ENCODE results near the gene MUS81. TPM values are rescaled to one million over a fixed set of nuclear protein-coding genes. Genes with fewer than 3 reads are reported as not detected.

Gene MUS81
- total and polyA plus RNA-seq, 2 of the 13 experiments (the other 11 are each of a cell fraction or from before 2014, with no cell fraction given) = 25.6 to 30.2 TPM

GRCh38 chr11:65888163-65888814, 28.1 kb downstream of the MUS81 start, which contains the start of gene FIBP (continued):
- TF ChIP-seq FOXA1 (IDR thresholded peaks at IDR 0.05) = no peak
- peak; percentile 8; the same call in 1 of the 2 replicates for TF ChIP-seq FOXA1 (CRISPR knock-in tag; IDR thresholded peaks at IDR 0.05)
- TF ChIP-seq ZFP37 (CRISPR knock-in tag; IDR thresholded peaks at IDR 0.05; ENCODE audit: borderline replicate concordance) = no peak
- no peak for TF ChIP-seq ZBTB44 (CRISPR knock-in tag; IDR thresholded peaks at IDR 0.05)
- TF ChIP-seq TBP (CRISPR knock-in tag; IDR thresholded peaks at IDR 0.05) = no peak
- no peak for TF ChIP-seq JDP2 (CRISPR knock-in tag; IDR thresholded peaks at IDR 0.05; ENCODE audit: borderline replicate concordance)
- TF ChIP-seq ZNF781 (CRISPR knock-in tag; IDR thresholded peaks at IDR 0.05; ENCODE audit: borderline replicate concordance, not compliant biosample characterization) = peak; percentile 30
- no peak for TF ChIP-seq ARNT2 (CRISPR knock-in tag; IDR thresholded peaks at IDR 0.05; ENCODE audit: low read depth)
- no peak for TF ChIP-seq PHF5A (CRISPR knock-in tag; IDR thresholded peaks at IDR 0.05; ENCODE audit: low read depth, unreplicated experiment)
- TF ChIP-seq HMGA1 (CRISPR knock-in tag; conservative IDR thresholded peaks at IDR 0.05) = no peak
- TF ChIP-seq ZNF672 (CRISPR knock-in tag; IDR thresholded peaks at IDR 0.05) = no peak
- TF ChIP-seq ZNF546 (CRISPR knock-in tag; conservative IDR thresholded peaks at IDR 0.05) = 0 out of 2 replicates have a peak, but pooled peaks have one; percentile 32
- TF ChIP-seq ERF (CRISPR knock-in tag; IDR thresholded peaks at IDR 0.05) = peak; percentile 69
- TF ChIP-seq KAT2B (IDR thresholded peaks at IDR 0.05; ENCODE audit: borderline replicate concordance, low read depth, low read length) = no peak
- peak; percentile 57 for TF ChIP-seq SALL2 (CRISPR knock-in tag; IDR thresholded peaks at IDR 0.05)
- TF ChIP-seq KDM1A (CRISPR knock-in tag; IDR thresholded peaks at IDR 0.05) = no peak
- 0 out of 2 replicates have a peak, but pooled peaks have one; percentile 25 for TF ChIP-seq ZNF740 (CRISPR knock-in tag; IDR thresholded peaks at IDR 0.05)
- TF ChIP-seq ZBTB2 (CRISPR knock-in tag; IDR thresholded peaks at IDR 0.05; ENCODE audit: low read depth) = no peak; the same call in 1 of the 2 replicates
- no peak for TF ChIP-seq TAF15 (IDR thresholded peaks at IDR 0.05; ENCODE audit: low read depth, low read length, poor library complexity, severe bottlenecking)
- TF ChIP-seq ZNF660 (CRISPR knock-in tag; IDR thresholded peaks at IDR 0.05; ENCODE audit: borderline replicate concordance, low read depth) = no peak
- peak; percentile 83 for TF ChIP-seq KDM2A (CRISPR knock-in tag; IDR thresholded peaks at IDR 0.05; ENCODE audit: borderline replicate concordance, low read depth)
- no peak for TF ChIP-seq SOX5 (CRISPR knock-in tag; IDR thresholded peaks at IDR 0.05; ENCODE audit: borderline replicate concordance)
- TF ChIP-seq GMEB2 (CRISPR knock-in tag; IDR thresholded peaks at IDR 0.05; ENCODE audit: low read depth) = no peak; the same call in 1 of the 2 replicates
- TF ChIP-seq JUN (CRISPR knock-in tag; IDR thresholded peaks at IDR 0.05) = no peak; the same call in 1 of the 2 replicates
- TF ChIP-seq ZFAT (CRISPR knock-in tag; conservative IDR thresholded peaks at IDR 0.05) = no peak
- no peak for TF ChIP-seq ZNF766 (CRISPR knock-in tag; IDR thresholded peaks at IDR 0.05; ENCODE audit: borderline replicate concordance)
- no peak for TF ChIP-seq ZNF615 (CRISPR knock-in tag; IDR thresholded peaks at IDR 0.05; ENCODE audit: borderline replicate concordance)

Measured in HepG2 (cell line).